WERI-Rb-1 (cell line): ENCODE results near the gene ATRNL1.

Experiments
- DNase-seq: peaks from one replicate; pipeline ENCODE4 v3.0.0-alpha.2; 2020
- H3K27ac ChIP-seq: fragments of 250-450 bp; sonication (Bioruptor Pico); 2 replicates; pipeline ENCODE4 v1.5.1; 2020; ENCODE audit warnings: mild to moderate bottlenecking, moderate library complexity
- H3K27me3 ChIP-seq: fragments of 250-450 bp; sonication (Bioruptor Pico); 2 replicates; pipeline ENCODE4 v1.5.1; 2021; ENCODE audit warnings: mild to moderate bottlenecking, low read depth, moderate library complexity; ENCODE audit not compliant: insufficient read depth, severe bottlenecking
- H3K36me3 ChIP-seq: fragments of 250-450 bp; sonication (Bioruptor Pico); 2 replicates; pipeline ENCODE4 v1.5.1; 2020; ENCODE audit warnings: mild to moderate bottlenecking, moderate library complexity
- H3K4me3 ChIP-seq: 2 replicates; pipeline ENCODE4 v1.5.1; 2011; ENCODE audit warnings: low read depth, mild to moderate bottlenecking, control low read depth, low read length
- H3K9me3 ChIP-seq: fragments of 250-450 bp; sonication (Bioruptor Pico); 2 replicates; pipeline ENCODE4 v1.5.1; 2021; ENCODE audit warnings: mild to moderate bottlenecking, moderate library complexity; ENCODE audit not compliant: severe bottlenecking
- TF ChIP-seq, protein P1 (sequence below): IDR thresholded peaks from 2 replicates; pipeline ENCODE4 v1.5.1; 2011; ENCODE audit warnings: low read depth, mild to moderate bottlenecking, control low read depth, inconsistent platforms, low read length

Gene ATRNL1

DNA sequence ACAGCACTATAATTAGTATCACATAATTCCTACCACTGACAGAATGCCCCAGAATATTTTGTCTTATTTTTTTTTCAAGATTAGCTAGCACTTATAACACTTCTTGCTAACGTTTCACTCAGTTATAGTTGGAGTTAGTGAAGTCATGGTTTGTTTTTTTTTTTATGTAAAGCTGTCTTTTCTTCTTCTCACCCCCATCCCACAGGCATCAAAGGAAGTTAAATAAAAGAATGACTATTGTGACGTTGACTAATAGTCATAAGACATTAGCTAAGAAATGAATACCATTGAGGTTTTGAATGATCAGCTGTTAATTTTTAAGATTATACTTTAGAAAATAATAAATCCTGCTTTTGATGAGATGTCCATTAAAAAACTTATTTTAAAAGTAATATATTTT is 681.6 kb downstream of the ATRNL1 start:
- no peaks in the 10 kb centered on the region for H3K9me3 ChIP-seq
- DNase-seq: no peak
- TF ChIP-seq, protein P1, sequence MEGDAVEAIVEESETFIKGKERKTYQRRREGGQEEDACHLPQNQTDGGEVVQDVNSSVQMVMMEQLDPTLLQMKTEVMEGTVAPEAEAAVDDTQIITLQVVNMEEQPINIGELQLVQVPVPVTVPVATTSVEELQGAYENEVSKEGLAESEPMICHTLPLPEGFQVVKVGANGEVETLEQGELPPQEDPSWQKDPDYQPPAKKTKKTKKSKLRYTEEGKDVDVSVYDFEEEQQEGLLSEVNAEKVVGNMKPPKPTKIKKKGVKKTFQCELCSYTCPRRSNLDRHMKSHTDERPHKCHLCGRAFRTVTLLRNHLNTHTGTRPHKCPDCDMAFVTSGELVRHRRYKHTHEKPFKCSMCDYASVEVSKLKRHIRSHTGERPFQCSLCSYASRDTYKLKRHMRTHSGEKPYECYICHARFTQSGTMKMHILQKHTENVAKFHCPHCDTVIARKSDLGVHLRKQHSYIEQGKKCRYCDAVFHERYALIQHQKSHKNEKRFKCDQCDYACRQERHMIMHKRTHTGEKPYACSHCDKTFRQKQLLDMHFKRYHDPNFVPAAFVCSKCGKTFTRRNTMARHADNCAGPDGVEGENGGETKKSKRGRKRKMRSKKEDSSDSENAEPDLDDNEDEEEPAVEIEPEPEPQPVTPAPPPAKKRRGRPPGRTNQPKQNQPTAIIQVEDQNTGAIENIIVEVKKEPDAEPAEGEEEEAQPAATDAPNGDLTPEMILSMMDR: no peak
- H3K27me3 ChIP-seq: no peaks in the 10 kb centered on the region
- no peak overlapping the region for H3K4me3 ChIP-seq
- no peak overlapping the region for H3K27ac ChIP-seq
- no peaks in the 10 kb centered on the region for H3K36me3 ChIP-seq

DNA sequence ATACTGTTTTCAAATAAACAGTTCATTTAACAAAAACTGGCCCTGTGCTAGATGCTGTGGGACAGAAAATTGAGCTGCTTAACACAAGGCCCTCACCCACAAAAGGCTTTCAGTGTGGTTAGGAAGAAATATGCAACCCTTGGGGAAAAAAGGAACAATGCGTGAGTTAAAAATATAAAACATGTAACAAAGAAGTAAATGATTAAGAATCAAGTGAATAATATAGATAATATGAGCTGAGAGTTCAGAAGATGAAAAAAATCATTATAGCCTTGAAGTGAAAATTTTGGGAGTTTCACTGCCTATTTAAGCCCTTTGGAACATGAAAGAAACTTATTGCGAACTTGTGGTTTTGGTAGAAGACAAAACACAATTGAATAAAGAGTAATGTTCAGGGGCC is 684.5 kb downstream of the ATRNL1 start:
- TF ChIP-seq, protein P1: no peak
- no peak for DNase-seq
- H3K9me3 ChIP-seq: no peaks in the 10 kb centered on the region
- H3K27ac ChIP-seq: no peak overlapping the region
- H3K36me3 ChIP-seq: no peaks in the 10 kb centered on the region
- no peak overlapping the region for H3K4me3 ChIP-seq
- no peaks in the 10 kb centered on the region for H3K27me3 ChIP-seq

DNA sequence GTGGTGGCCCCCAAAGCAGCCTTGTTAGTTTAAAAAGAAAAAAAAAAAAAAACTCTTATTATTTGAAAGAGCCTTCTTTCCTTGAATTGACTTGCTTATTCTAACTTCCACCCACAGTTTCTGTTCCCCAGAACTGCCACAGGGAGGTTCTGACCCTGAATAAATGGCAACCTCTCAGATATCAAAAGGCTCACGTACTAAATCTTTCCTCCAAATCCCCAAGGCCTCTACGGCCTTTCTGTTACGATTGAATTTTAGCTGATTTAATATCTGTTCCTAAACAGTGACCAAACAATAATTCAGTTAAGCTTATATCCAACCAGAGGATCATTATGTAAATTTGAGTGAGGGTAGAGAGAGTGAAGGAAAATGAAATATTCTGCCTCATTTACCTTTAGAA is 697.1 kb downstream of the ATRNL1 start:
- no peak for DNase-seq
- Histone ChIP-seq H3K36me3 (no peaks in the 10 kb centered on the region), H3K4me3 (no peak overlapping the region), H3K27me3 (no peaks in the 10 kb centered on the region), H3K27ac (no peak overlapping the region), H3K9me3 (no peaks in the 10 kb centered on the region)
- TF ChIP-seq, protein P1: no peak

DNA sequence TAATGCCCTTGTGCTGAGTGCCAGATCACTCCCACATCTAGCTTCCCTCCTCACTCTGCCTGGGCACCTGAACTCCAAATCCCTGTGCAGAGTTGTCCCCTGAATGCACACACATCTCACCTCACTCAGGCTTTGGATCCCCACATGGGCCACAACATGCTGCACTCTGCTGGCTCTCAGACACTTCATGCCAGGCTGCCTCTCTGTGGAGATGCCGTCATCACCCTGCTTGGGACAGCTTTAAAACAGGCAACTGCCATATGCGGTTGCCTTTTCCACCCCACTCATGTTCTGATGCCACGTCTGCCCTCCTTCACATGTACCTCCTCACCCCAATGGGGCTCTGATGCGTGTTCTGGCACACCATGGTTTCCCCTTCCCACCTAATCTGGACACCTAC is 702.8 kb downstream of the ATRNL1 start:
- no peaks in the 10 kb centered on the region for H3K36me3 ChIP-seq
- no peak for DNase-seq
- H3K27me3 ChIP-seq: no peaks in the 10 kb centered on the region
- H3K9me3 ChIP-seq: no peaks in the 10 kb centered on the region
- no peak overlapping the region for H3K4me3 ChIP-seq
- no peak overlapping the region for H3K27ac ChIP-seq
- TF ChIP-seq, protein P1: no peak

DNA sequence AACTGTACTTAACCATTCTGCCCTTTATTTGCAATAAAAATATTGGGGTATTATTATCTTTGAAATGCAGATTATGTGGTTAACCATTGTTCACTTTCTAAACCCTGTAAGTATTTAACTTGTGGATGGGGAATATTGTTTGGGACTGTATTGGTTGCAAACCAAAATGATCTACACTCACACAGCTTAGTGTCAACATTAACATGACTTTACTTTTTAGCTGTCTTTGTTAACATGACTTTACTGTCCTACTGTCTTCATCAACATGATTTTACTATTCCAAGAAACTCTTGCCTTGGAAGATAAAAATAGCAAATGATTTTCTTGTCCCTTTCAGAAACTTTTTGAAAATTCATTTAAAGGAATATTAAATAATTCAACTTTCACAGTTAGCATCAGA is 708.3 kb downstream of the ATRNL1 start:
- Histone ChIP-seq H3K27me3 (no peaks in the 10 kb centered on the region), H3K4me3 (no peak overlapping the region), H3K27ac (no peak overlapping the region), H3K9me3 (no peaks in the 10 kb centered on the region), H3K36me3 (no peaks in the 10 kb centered on the region)
- TF ChIP-seq, protein P1: no peak
- DNase-seq: no peak

DNA sequence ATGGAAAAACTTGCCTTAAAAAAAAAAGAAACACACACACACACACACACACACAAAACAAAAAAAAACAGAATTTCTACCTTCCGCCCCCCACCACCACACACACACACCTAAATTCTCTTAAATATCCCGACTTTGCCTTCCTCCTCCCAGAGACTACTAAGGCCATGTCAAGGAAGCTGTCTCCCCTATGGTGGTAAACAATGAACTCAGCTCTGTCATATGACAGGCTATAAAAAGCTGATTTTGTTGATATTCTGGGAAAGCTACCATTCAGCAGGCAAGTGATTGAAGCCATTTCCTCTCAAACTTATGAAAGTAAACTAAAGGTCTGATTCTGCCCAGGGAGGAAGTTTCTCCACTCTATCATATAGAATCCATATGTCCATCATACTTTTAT is 708.8 kb downstream of the ATRNL1 start:
- no peak for DNase-seq
- Histone ChIP-seq H3K4me3 (no peak overlapping the region), H3K36me3 (no peaks in the 10 kb centered on the region), H3K9me3 (no peaks in the 10 kb centered on the region), H3K27me3 (no peaks in the 10 kb centered on the region), H3K27ac (no peak overlapping the region)
- TF ChIP-seq, protein P1: no peak
